ENCODE results near the gene PRX.

The PRX gene

GRCh38 chr19:40407714-40408597 lies 5.2 kb downstream of the PRX start:
- peaks cover 6% of the 10 kb centered on the region; the same call in 1 of the 2 replicates for H3K36me3 ChIP-seq
- TF ChIP-seq Cebpa-rat (IDR thresholded peaks at IDR 0.05): no peak
- H3K27ac ChIP-seq: no peak overlapping the region
- H3K4me3 ChIP-seq: no peak overlapping the region
- H3K27me3 ChIP-seq: no peaks in the 10 kb centered on the region
- no peaks in the 10 kb centered on the region for H4K20me1 ChIP-seq
- H3K4me2 ChIP-seq: peak overlapping the region; percentile 27
- H3K4me1 ChIP-seq: peaks cover 70% of the 10 kb centered on the region
- no peaks in the 10 kb centered on the region for H3K9me3 ChIP-seq
- no peak overlapping the region for H3K9ac ChIP-seq

GRCh38 chr19:40403262-40403984 lies 9.8 kb downstream of the PRX start:
- Histone ChIP-seq H4K20me1 (no peaks in the 10 kb centered on the region), H3K4me1 (peaks cover 29% of the 10 kb centered on the region), H3K27me3 (no peaks in the 10 kb centered on the region), H3K9me3 (no peaks in the 10 kb centered on the region), H3K9ac (peak overlapping the region; percentile 71), H3K4me2 (peak overlapping the region; percentile 95), H3K36me3 (peaks cover 6% of the 10 kb centered on the region; the same call in 1 of the 2 replicates), H3K27ac (no peak overlapping the region), H3K4me3 (peak overlapping the region; percentile 74)
- TF ChIP-seq Cebpa-rat (IDR thresholded peaks at IDR 0.05): no peak

DNA sequence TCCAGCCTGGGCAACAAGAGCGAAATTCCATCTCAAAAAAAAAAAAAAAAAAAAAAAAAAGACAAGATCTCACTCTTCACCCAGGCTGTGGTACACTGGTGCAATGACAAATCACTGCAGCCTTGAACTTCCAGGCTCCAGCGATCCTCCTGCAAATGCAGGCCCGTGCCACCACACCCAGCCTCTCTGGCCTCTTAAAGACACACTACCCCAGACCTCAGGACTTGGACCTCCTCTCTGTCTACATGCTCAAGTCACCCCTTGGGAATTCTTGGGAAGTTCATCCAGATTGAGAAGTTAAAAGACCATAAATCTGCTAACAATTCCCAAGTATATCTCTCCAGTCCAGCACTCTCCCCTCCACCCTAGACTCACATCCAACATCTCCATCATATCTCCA lies 12.6 kb downstream of the PRX start:
- Histone ChIP-seq H3K27me3 (no peaks in the 10 kb centered on the region), H3K9ac (no peak overlapping the region), H3K4me2 (no peak overlapping the region), H3K4me1 (peaks cover 20% of the 10 kb centered on the region), H3K36me3 (peaks cover 6% of the 10 kb centered on the region; the same call in 1 of the 2 replicates), H3K4me3 (no peak overlapping the region), H3K9me3 (no peaks in the 10 kb centered on the region), H4K20me1 (no peaks in the 10 kb centered on the region), H3K27ac (no peak overlapping the region)
- no peak for TF ChIP-seq Cebpa-rat (IDR thresholded peaks at IDR 0.05)

DNA sequence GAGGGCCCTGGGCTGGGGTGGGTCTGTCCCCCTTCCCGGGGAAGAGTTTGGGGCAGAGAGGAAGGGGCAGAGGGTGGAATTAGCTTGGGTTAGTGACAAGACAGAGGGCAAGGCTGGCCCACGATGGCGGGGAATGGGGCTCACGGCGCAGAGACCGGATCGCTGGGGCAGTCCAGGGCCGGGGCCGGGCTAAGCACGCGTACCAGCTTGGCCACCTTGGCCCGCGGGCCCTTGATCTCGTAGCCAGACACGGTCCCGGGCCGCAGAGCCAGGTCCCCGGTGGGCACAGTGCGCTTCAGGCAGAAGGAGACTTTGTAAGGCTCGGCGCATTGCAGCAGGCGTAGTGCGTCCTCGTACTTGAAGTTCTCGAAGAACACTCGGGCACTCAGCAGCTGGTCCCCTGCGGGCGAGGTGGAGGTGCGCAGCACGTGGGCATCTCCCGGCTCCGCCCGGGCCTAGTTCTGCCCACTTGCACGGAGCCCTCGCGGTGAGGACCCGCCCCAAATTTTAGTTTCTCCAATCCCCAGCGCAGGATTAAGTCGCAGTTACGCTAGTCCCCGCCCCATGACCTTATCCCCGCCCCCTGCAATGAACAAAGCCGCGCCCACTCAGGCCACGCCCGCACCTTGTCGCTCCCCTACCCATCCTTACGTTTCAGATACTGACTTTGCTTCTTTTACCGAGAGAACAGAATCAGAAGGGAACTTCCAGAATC lies 14.6 kb downstream of the PRX start:
- Histone ChIP-seq H4K20me1 (no peaks in the 10 kb centered on the region), H3K36me3 (peaks cover 6% of the 10 kb centered on the region; the same call in 1 of the 2 replicates), H3K27me3 (no peaks in the 10 kb centered on the region), H3K9ac (no peak overlapping the region), H3K9me3 (no peaks in the 10 kb centered on the region), H3K4me3 (no peak overlapping the region), H3K4me1 (peaks cover 16% of the 10 kb centered on the region), H3K27ac (no peak overlapping the region), H3K4me2 (no peak overlapping the region)
- TF ChIP-seq Cebpa-rat (IDR thresholded peaks at IDR 0.05): no peak

GRCh38 chr19:40397568-40397906 lies 15.6 kb downstream of the PRX start:
- H3K4me3 ChIP-seq: no peak overlapping the region
- H3K9me3 ChIP-seq: no peaks in the 10 kb centered on the region
- TF ChIP-seq Cebpa-rat (IDR thresholded peaks at IDR 0.05): no peak
- peaks cover 8% of the 10 kb centered on the region; the same call in 1 of the 2 replicates for H3K4me1 ChIP-seq
- H3K36me3 ChIP-seq: peaks cover 6% of the 10 kb centered on the region; the same call in 1 of the 2 replicates
- H3K27ac ChIP-seq: no peak overlapping the region
- no peak overlapping the region for H3K4me2 ChIP-seq
- no peaks in the 10 kb centered on the region for H4K20me1 ChIP-seq
- H3K27me3 ChIP-seq: no peaks in the 10 kb centered on the region
- no peak overlapping the region for H3K9ac ChIP-seq

GRCh38 chr19:40396886-40397567 lies 16.2 kb downstream of the PRX start:
- no peak overlapping the region for H3K9ac ChIP-seq
- H3K9me3 ChIP-seq: no peaks in the 10 kb centered on the region
- H3K27ac ChIP-seq: no peak overlapping the region
- H3K27me3 ChIP-seq: no peaks in the 10 kb centered on the region
- H3K4me1 ChIP-seq: peaks cover 8% of the 10 kb centered on the region; the same call in 1 of the 2 replicates
- TF ChIP-seq Cebpa-rat (IDR thresholded peaks at IDR 0.05): no peak
- H3K36me3 ChIP-seq: peaks cover 6% of the 10 kb centered on the region; the same call in 1 of the 2 replicates
- H3K4me2 ChIP-seq: no peak overlapping the region
- H4K20me1 ChIP-seq: no peaks in the 10 kb centered on the region
- no peak overlapping the region for H3K4me3 ChIP-seq

DNA sequence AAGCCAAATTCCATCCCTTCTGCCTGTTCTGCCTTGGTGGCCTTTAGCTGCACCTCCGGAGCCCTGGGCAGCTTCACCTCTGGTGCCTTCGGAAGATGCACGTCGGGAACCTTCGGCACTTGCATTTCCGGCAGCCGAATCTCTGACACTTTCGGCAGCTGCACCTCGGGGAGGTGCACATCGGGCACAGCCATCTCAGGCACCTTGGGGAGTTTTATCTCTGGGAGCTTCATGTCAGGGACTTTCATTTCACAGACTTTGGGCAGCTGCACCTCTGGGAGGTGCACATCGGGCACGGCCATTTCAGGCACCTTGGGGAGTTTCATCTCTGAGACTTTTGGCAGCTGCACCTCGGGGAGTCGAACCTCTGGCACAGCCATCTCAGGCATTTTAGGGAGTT lies 17.2 kb downstream of the PRX start:
- H3K4me3 ChIP-seq: no peak overlapping the region
- no peaks in the 10 kb centered on the region for H3K9me3 ChIP-seq
- no peaks in the 10 kb centered on the region for H4K20me1 ChIP-seq
- H3K4me2 ChIP-seq: no peak overlapping the region
- TF ChIP-seq Cebpa-rat (IDR thresholded peaks at IDR 0.05): no peak
- H3K9ac ChIP-seq: no peak overlapping the region
- H3K27me3 ChIP-seq: no peaks in the 10 kb centered on the region
- no peak overlapping the region for H3K27ac ChIP-seq
- H3K36me3 ChIP-seq: peaks cover 6% of the 10 kb centered on the region; the same call in 1 of the 2 replicates
- peaks cover 8% of the 10 kb centered on the region; the same call in 1 of the 2 replicates for H3K4me1 ChIP-seq

DNA sequence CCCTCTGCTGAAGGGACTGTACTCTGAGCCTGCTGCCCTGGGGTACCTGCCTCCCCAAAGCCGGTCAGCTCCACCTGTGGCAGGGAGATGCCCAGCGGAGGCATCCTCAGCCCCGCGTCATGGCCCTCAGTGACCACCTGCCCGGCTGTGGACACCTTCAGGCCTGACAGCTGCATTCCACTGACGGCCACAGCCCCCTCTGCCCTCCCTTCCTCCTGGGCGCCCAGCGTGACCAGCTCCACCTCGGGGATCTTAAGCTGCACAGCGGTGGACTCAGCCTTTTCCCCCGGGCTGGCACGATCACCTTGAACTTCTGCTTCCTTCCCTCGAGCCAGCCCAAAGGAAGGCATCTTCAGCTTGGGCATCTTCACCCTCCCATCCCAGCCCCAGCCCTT lies 18.4 kb downstream of the PRX start:
- H3K9me3 ChIP-seq: no peaks in the 10 kb centered on the region
- H3K36me3 ChIP-seq: peaks cover 6% of the 10 kb centered on the region; the same call in 1 of the 2 replicates
- H3K9ac ChIP-seq: no peak overlapping the region
- no peak overlapping the region for H3K27ac ChIP-seq
- H3K27me3 ChIP-seq: no peaks in the 10 kb centered on the region
- H3K4me2 ChIP-seq: no peak overlapping the region
- no peak overlapping the region for H3K4me3 ChIP-seq
- TF ChIP-seq Cebpa-rat (IDR thresholded peaks at IDR 0.05): no peak
- no peaks in the 10 kb centered on the region for H4K20me1 ChIP-seq
- peaks cover 8% of the 10 kb centered on the region; the same call in 1 of the 2 replicates for H3K4me1 ChIP-seq
